NCI-H2196 treated with DMSO at 0.1 percent for 48 hours (cell line): ENCODE measurements around the gene EVX2.

Experiments used
- DNase-seq: peaks from one replicate; lab custom pipeline; 2025; ENCODE audit not compliant: unreplicated experiment; lab: John Stamatoyannopoulos, UW

Gene EVX2

GRCh38 chr2:176083796-176084261 is at the start of gene EVX2:
Gene EVX2, minus strand, starts transcription at chr2:176083962. Its CDS starts 186 bp downstream, at chr2:176083776.
- no peak for DNase-seq

GRCh38 chr2:176133389-176133788 is 49.6 kb upstream of the EVX2 start:
- DNase-seq = no peak

- DNase-seq = no peak
Observed at GRCh38 chr2:176132205-176133171, 48.7 kb upstream of the EVX2 start.

GRCh38 chr2:176131848-176132158 is 48.0 kb upstream of the EVX2 start:
- no peak for DNase-seq

GRCh38 chr2:176130957-176131847 is 47.4 kb upstream of the EVX2 start:
- no peak for DNase-seq

- DNase-seq = no peak
Observed at GRCh38 chr2:176130147-176130956, 46.6 kb upstream of the EVX2 start.

GRCh38 chr2:176129813-176130146 is 46.0 kb upstream of the EVX2 start:
- no peak for DNase-seq

GRCh38 chr2:176128982-176129796 is 45.4 kb upstream of the EVX2 start, which contains the start of gene HOXD8:
Gene HOXD8, plus strand, starts transcription at chr2:176129705. Its CDS starts 662 bp downstream, at chr2:176130367.
- no peak for DNase-seq

GRCh38 chr2:176128172-176128981 is 44.6 kb upstream of the EVX2 start:
- DNase-seq = no peak

GRCh38 chr2:176127774-176128072 is 44.0 kb upstream of the EVX2 start:
- DNase-seq = no peak

GRCh38 chr2:176126929-176127773 is 43.4 kb upstream of the EVX2 start:
- DNase-seq = peak; percentile 35

- DNase-seq = no peak
Observed at GRCh38 chr2:176125772-176126054, 42.0 kb upstream of the EVX2 start.

- DNase-seq = no peak
Observed at GRCh38 chr2:176124947-176125771, 41.4 kb upstream of the EVX2 start.

- DNase-seq = no peak
Observed at GRCh38 chr2:176124110-176124946, 40.6 kb upstream of the EVX2 start.

GRCh38 chr2:176123411-176124109 is 39.8 kb upstream of the EVX2 start:
- DNase-seq = no peak

- DNase-seq = no peak
Observed at GRCh38 chr2:176122683-176123410, 39.1 kb upstream of the EVX2 start, which contains the start of gene HOXD9. Gene HOXD9, plus strand, starts transcription at chr2:176122719. Its CDS starts 50 bp downstream, at chr2:176122769.
